Measurements from ENCODE around the gene FYN. TPM values are rescaled to one million over a fixed set of nuclear protein-coding genes. Genes with fewer than 3 reads are reported as not detected.

FYN gene
- total and polyA plus RNA-seq, 2 donors, result 93.9 to 97.6 TPM

DNA sequence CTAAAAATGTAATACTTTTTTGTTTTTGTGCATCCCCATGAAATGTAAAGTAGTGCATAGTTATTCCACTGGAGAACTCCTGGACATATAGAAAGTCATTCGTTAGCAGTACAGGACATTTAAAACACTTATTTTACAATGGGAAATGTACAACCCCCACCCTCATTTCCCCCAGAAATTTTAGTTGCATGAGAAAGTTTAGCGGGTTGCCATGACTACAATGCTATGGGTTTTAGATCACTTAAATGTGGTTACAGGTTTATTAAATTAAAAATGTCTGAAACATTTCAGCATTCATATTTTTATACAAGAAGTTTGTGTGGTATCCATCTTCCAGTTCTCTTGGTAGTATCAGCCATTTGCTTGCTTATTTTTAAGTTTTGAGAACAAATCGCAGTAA lies 212.7 kb downstream of the FYN start:
- peaks cover 18 to 30% of the 10 kb centered on the region in 2 donors for H3K36me3 ChIP-seq (ENCODE audit: control insufficient read depth in 2 of 2, insufficient read depth in 2 of 2, low read length in 1 of 2)
- H3K4me3 ChIP-seq (ENCODE audit: low read length in 2 of 2), result no peak overlapping the region
- H3K4me1 ChIP-seq (ENCODE audit: control insufficient read depth in 2 of 2, insufficient read depth in 2 of 2, low read length in 2 of 2), result peaks cover 0 to 19% of the 10 kb centered on the region in 2 donors
- no peaks in the 10 kb centered on the region for H3K9me3 ChIP-seq (ENCODE audit: control insufficient read depth in 2 of 2, insufficient read depth in 1 of 2, low read length in 1 of 2)
- H3K27me3 ChIP-seq (ENCODE audit: control insufficient read depth in 2 of 2, insufficient read depth in 1 of 2, low read length in 1 of 2), result no peaks in the 10 kb centered on the region
- DNase-seq (ENCODE audit: low read depth in 6 of 9, low spot score in 9 of 9), result no peak
- 96% methylated on average over 3 of the region's 3 CpGs for WGBS
- no peak overlapping the region for H3K27ac ChIP-seq (ENCODE audit: low read depth in 1 of 2, low read length in 1 of 2)

DNA sequence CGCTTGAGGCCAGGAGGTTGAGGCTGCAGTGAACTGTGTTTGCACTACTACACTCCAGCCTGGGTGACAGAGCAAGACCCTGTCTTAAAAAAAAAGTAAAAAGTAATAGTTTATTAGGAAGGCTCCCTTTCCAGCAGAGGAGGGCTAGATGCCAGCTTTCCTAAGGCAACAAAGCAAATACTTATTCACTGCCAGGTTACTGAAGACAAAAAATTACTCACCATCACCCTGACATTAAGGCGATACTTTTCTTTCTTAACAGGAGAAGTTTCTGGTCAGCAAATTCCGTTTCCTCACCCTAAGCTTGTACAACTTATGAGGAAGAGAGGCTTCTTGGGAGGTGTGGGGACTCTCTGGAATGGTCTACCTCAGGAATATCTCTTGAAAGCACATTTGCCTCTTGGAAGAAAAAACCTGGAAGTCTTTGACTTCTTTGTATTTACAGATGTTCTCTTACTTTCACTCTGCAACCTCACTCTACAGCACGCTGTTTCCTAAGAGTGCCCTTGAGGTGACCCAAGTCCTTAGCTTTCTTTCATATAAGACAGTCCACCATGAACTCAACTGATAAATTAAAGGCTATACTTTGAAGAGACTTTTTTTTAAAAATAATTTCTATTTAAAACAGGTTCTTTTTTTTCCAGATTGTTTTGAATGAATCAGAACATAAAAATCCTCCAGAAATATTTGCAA lies 214.6 kb downstream of the FYN start:
- H3K9me3 ChIP-seq (ENCODE audit: control insufficient read depth in 2 of 2, insufficient read depth in 1 of 2, low read length in 1 of 2), result no peaks in the 10 kb centered on the region
- no peak for DNase-seq (ENCODE audit: low read depth in 6 of 9, low spot score in 9 of 9)
- no peak overlapping the region for H3K27ac ChIP-seq (ENCODE audit: low read depth in 1 of 2, low read length in 1 of 2)

DNA sequence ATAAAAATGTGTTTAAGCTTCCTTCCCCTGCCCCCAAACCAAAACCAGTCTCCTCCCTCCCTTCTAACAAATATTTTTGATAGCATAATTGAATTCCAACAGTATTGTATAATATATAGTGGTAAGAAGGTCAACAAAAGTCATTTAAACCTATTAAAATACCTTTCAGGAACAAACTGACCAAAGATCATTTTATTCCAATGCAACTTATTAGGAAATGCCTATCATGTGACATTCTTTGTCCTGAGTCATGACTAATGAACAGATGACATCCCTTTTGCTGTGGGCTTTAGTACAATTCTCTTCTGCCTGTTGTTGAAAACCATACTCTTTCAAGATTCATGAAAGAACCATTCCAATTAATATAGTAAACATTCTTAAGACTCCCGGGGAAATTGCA lies 216.1 kb downstream of the FYN start:
- Histone ChIP-seq H3K36me3 (ENCODE audit: control insufficient read depth in 2 of 2, insufficient read depth in 2 of 2, low read length in 1 of 2) (peaks cover 13 to 14% of the 10 kb centered on the region in 2 donors), H3K4me3 (ENCODE audit: low read length in 2 of 2) (no peak overlapping the region), H3K4me1 (ENCODE audit: control insufficient read depth in 2 of 2, insufficient read depth in 2 of 2, low read length in 2 of 2) (peaks cover 0 to 6% of the 10 kb centered on the region in 2 donors), H3K27ac (ENCODE audit: low read depth in 1 of 2, low read length in 1 of 2) (no peak overlapping the region), H3K9me3 (ENCODE audit: control insufficient read depth in 2 of 2, insufficient read depth in 1 of 2, low read length in 1 of 2) (no peaks in the 10 kb centered on the region), H3K27me3 (ENCODE audit: control insufficient read depth in 2 of 2, insufficient read depth in 1 of 2, low read length in 1 of 2) (no peaks in the 10 kb centered on the region)
- DNase-seq (ENCODE audit: low read depth in 6 of 9, low spot score in 9 of 9), result no peak
- 99% methylated on average over 1 of the region's 1 CpG for WGBS

More for the DNA sequence above, 214.6 kb downstream of the FYN start:
- WGBS, result 96% methylated on average over 4 of the region's 4 CpGs
- H3K4me3 ChIP-seq (ENCODE audit: low read length in 2 of 2), result no peak overlapping the region
- H3K36me3 ChIP-seq (ENCODE audit: control insufficient read depth in 2 of 2, insufficient read depth in 2 of 2, low read length in 1 of 2), result peaks cover 15 to 24% of the 10 kb centered on the region in 2 donors
- H3K27me3 ChIP-seq (ENCODE audit: control insufficient read depth in 2 of 2, insufficient read depth in 1 of 2, low read length in 1 of 2), result no peaks in the 10 kb centered on the region
- peaks cover 0 to 15% of the 10 kb centered on the region in 2 donors for H3K4me1 ChIP-seq (ENCODE audit: control insufficient read depth in 2 of 2, insufficient read depth in 2 of 2, low read length in 2 of 2)

DNA sequence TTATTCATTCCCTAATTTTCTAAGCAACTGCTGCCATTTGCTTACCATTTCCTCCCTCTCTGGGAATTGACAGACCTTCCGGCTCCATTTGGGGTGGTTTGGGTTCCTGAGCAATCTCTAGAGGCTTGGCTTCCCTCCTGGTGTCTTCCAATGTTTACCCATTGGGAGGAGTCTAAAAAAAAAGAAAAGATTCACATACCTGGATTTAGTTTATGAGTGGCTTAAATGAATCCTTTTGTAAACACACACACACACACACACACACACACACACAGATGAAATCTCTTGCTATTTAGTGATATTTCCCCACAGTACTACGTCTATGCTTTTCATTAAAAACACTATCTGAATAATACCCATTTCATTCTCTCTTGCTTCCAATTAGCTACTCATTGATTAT lies 219.3 kb downstream of the FYN start:
- Histone ChIP-seq H3K4me3 (ENCODE audit: low read length in 2 of 2) (no peak overlapping the region), H3K36me3 (ENCODE audit: control insufficient read depth in 2 of 2, insufficient read depth in 2 of 2, low read length in 1 of 2) (peaks cover 0 to 4% of the 10 kb centered on the region in 2 donors), H3K27ac (ENCODE audit: low read depth in 1 of 2, low read length in 1 of 2) (no peak overlapping the region), H3K9me3 (ENCODE audit: control insufficient read depth in 2 of 2, insufficient read depth in 1 of 2, low read length in 1 of 2) (no peaks in the 10 kb centered on the region), H3K27me3 (ENCODE audit: control insufficient read depth in 2 of 2, insufficient read depth in 1 of 2, low read length in 1 of 2) (no peaks in the 10 kb centered on the region), H3K4me1 (ENCODE audit: control insufficient read depth in 2 of 2, insufficient read depth in 2 of 2, low read length in 2 of 2) (no peaks in the 10 kb centered on the region)
- no peak for DNase-seq (ENCODE audit: low read depth in 6 of 9, low spot score in 9 of 9)
- 96% methylated on average over 2 of the region's 2 CpGs for WGBS

DNA sequence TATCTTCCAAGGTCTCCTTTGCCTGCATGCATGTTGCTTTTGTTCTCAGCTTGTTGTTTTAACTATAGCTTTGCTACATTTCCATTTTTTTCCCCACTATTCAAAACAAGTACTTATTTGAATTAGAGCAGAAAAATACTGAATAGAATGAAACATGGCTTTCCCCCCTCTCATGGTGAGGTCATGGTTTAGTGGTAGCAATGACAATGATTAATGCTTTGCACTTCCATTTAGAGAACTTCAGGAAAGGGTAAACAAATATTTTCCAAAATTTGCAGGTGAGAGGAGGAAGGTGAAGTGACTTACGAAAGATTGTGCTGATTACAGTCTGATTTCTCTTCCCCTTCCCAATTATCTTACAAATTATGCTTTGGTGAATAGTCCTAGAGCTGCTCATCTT lies 219.8 kb downstream of the FYN start:
- H3K27me3 ChIP-seq (ENCODE audit: control insufficient read depth in 2 of 2, insufficient read depth in 1 of 2, low read length in 1 of 2), result no peaks in the 10 kb centered on the region
- H3K4me3 ChIP-seq (ENCODE audit: low read length in 2 of 2), result no peak overlapping the region
- 96% methylated on average over 1 of the region's 1 CpG for WGBS
- no peaks in the 10 kb centered on the region for H3K9me3 ChIP-seq (ENCODE audit: control insufficient read depth in 2 of 2, insufficient read depth in 1 of 2, low read length in 1 of 2)
- DNase-seq (ENCODE audit: low read depth in 6 of 9, low spot score in 9 of 9), result no peak
- peaks cover 0 to 4% of the 10 kb centered on the region in 2 donors for H3K36me3 ChIP-seq (ENCODE audit: control insufficient read depth in 2 of 2, insufficient read depth in 2 of 2, low read length in 1 of 2)
- H3K4me1 ChIP-seq (ENCODE audit: control insufficient read depth in 2 of 2, insufficient read depth in 2 of 2, low read length in 2 of 2), result no peaks in the 10 kb centered on the region
- no peak overlapping the region for H3K27ac ChIP-seq (ENCODE audit: low read depth in 1 of 2, low read length in 1 of 2)

DNA sequence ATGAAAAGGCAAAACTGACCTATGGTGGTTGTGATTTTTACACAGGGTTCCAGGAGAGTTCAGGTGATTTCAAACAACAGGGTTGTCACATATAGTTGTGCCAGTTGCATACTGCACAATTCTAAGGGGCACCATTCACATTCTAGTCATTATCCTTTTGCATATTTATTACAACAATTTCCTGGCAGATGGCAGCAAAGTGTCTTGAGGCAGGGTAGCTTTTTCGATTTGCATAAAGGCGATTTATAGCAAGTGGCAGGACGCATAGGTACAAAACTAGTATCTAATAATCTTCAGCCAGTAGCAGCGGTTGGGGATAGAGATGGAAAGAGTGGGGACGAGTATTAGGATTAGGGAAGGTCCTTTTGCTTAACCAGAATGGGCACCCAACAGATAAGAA lies 221.1 kb downstream of the FYN start:
- WGBS, result 97% methylated on average over 5 of the region's 5 CpGs
- Histone ChIP-seq H3K36me3 (ENCODE audit: control insufficient read depth in 2 of 2, insufficient read depth in 2 of 2, low read length in 1 of 2) (peaks cover 0 to 4% of the 10 kb centered on the region in 2 donors), H3K4me1 (ENCODE audit: control insufficient read depth in 2 of 2, insufficient read depth in 2 of 2, low read length in 2 of 2) (peaks cover 0 to 3% of the 10 kb centered on the region in 2 donors), H3K4me3 (ENCODE audit: low read length in 2 of 2) (no peak overlapping the region), H3K9me3 (ENCODE audit: control insufficient read depth in 2 of 2, insufficient read depth in 1 of 2, low read length in 1 of 2) (no peaks in the 10 kb centered on the region), H3K27ac (ENCODE audit: low read depth in 1 of 2, low read length in 1 of 2) (no peak overlapping the region), H3K27me3 (ENCODE audit: control insufficient read depth in 2 of 2, insufficient read depth in 1 of 2, low read length in 1 of 2) (no peaks in the 10 kb centered on the region)
- no peak for DNase-seq (ENCODE audit: low read depth in 6 of 9, low spot score in 9 of 9)

DNA sequence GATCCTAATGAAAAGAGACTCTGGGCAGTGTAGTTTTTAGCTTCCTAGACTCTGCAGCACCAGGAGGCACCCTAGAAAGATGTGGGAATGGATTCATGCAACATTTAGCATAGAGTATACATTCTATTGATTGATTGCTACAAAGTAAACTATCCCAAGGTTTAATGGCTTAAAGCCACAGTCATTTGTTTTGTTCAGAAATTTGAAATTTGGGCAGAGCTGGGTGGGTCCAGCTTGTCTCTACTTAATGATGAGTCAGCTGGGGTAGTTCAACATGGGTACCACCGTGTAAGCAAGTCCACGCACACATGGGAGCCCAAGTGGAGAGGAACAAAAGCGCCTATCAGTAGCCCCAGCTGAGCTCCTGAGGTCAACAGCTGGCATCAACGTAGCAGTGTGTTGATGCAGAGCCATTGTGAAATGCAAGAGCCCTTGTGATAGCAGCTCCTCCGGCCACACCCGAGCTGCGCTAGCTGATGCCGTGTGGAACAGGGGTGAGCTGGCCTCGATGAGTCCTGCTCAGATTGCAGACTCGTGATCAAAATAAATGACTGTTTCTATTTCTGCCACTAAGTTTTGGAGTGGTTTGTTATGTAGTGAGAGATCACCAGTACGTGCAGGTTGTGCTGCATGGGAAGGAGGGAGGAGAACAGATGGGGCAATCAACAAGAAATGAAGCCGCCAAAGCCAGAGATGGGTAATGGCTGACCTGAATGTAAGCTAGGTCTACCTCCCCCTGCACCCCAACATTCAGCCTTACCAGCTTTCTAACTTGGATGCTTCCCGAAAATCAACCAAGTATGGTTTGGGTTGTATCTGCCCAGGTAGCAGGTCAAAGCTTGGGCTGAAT lies 221.8 kb downstream of the FYN start:
- peaks cover 0 to 3% of the 10 kb centered on the region in 2 donors for H3K4me1 ChIP-seq (ENCODE audit: control insufficient read depth in 2 of 2, insufficient read depth in 2 of 2, low read length in 2 of 2)
- 87% methylated on average over 13 of the region's 13 CpGs for WGBS
- no peak for DNase-seq (ENCODE audit: low read depth in 6 of 9, low spot score in 9 of 9)

DNA sequence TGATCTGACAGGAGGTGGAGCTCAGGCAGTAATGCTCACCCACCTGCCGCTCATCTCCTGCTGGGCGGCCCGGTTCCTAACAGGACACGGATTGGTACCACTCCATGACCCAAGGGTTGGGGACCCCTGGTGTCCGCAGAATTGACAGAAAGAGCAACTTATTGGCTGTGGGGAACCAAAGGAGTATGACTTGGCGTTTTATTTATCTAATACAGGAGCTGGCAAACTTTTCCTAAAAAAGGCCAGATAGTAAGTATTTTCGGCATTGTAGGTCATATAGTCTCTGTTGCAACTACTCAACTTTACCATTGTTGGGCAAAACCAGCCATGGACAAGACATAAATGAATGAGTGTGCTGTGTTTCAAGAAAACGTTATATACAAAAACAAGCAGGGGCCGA lies 223.2 kb downstream of the FYN start:
- no peak for DNase-seq (ENCODE audit: low read depth in 6 of 9, low spot score in 9 of 9)
- Histone ChIP-seq H3K4me1 (ENCODE audit: control insufficient read depth in 2 of 2, insufficient read depth in 2 of 2, low read length in 2 of 2) (peaks cover 0 to 3% of the 10 kb centered on the region in 2 donors), H3K4me3 (ENCODE audit: low read length in 2 of 2) (no peak overlapping the region), H3K36me3 (ENCODE audit: control insufficient read depth in 2 of 2, insufficient read depth in 2 of 2, low read length in 1 of 2) (peaks cover 0 to 4% of the 10 kb centered on the region in 2 donors), H3K27me3 (ENCODE audit: control insufficient read depth in 2 of 2, insufficient read depth in 1 of 2, low read length in 1 of 2) (no peaks in the 10 kb centered on the region), H3K9me3 (ENCODE audit: control insufficient read depth in 2 of 2, insufficient read depth in 1 of 2, low read length in 1 of 2) (no peaks in the 10 kb centered on the region), H3K27ac (ENCODE audit: low read depth in 1 of 2, low read length in 1 of 2) (no peak overlapping the region)
- WGBS, result 77% methylated on average over 9 of the region's 9 CpGs

More for the DNA sequence above, 221.8 kb downstream of the FYN start:
- Histone ChIP-seq H3K9me3 (ENCODE audit: control insufficient read depth in 2 of 2, insufficient read depth in 1 of 2, low read length in 1 of 2) (no peaks in the 10 kb centered on the region), H3K27me3 (ENCODE audit: control insufficient read depth in 2 of 2, insufficient read depth in 1 of 2, low read length in 1 of 2) (no peaks in the 10 kb centered on the region), H3K27ac (ENCODE audit: low read depth in 1 of 2, low read length in 1 of 2) (no peak overlapping the region), H3K4me3 (ENCODE audit: low read length in 2 of 2) (no peak overlapping the region), H3K36me3 (ENCODE audit: control insufficient read depth in 2 of 2, insufficient read depth in 2 of 2, low read length in 1 of 2) (peaks cover 0 to 4% of the 10 kb centered on the region in 2 donors)

DNA sequence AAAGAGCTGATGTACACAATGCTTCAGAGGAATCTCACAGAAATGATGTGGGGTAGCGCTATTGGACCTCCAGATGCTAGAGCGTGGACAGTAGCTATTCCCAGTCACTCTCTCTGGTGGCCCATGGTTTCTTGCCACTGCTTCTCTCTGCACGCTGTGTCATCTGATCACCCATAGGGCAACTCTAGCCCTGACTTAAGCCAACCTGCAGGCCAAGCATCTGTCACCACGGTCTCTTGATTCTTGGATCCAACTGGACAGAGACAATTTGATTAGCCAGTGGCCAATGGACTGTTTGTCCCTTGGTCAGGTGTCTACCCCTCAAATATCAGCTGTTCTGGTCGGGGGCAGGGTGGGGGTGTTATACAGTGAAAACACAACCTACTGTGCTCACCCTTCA lies 225.2 kb downstream of the FYN start:
- DNase-seq (ENCODE audit: low read depth in 6 of 9, low spot score in 9 of 9), result no peak
- Histone ChIP-seq H3K27ac (ENCODE audit: low read depth in 1 of 2, low read length in 1 of 2) (no peak overlapping the region), H3K36me3 (ENCODE audit: control insufficient read depth in 2 of 2, insufficient read depth in 2 of 2, low read length in 1 of 2) (peaks cover 0 to 4% of the 10 kb centered on the region in 2 donors), H3K4me1 (ENCODE audit: control insufficient read depth in 2 of 2, insufficient read depth in 2 of 2, low read length in 2 of 2) (peaks cover 0 to 3% of the 10 kb centered on the region in 2 donors), H3K4me3 (ENCODE audit: low read length in 2 of 2) (no peak overlapping the region), H3K9me3 (ENCODE audit: control insufficient read depth in 2 of 2, insufficient read depth in 1 of 2, low read length in 1 of 2) (no peaks in the 10 kb centered on the region), H3K27me3 (ENCODE audit: control insufficient read depth in 2 of 2, insufficient read depth in 1 of 2, low read length in 1 of 2) (no peaks in the 10 kb centered on the region)
- WGBS, result 97% methylated on average over 5 of the region's 5 CpGs
